ENCODE data around the gene MS4A12.

GRCh38 chr11:60459345-60459744 lies 33.2 kb upstream of the MS4A12 start:
- TF ChIP-seq POLR2A (IDR thresholded peaks at IDR 0.05) (no peak), CTCF (IDR thresholded peaks at IDR 0.05) (no peak)
